Activated CD4-positive, CD25-positive, alpha-beta regulatory T cell treated with anti-CD3 and anti-CD28 coated beads, Interleukin-2, amount 50 U/mL, for 72 hours (primary cell): ENCODE results near the gene NEK10.
"Not testable (repeated sequence)": the region's sequence is repeated elsewhere in the genome, so short reads cannot be mapped to it uniquely, and the experiment has no call there.

ENCODE experiments used
- DNase-seq: peaks from one replicate; pipeline ENCODE4 v3.0.0; 2021

Gene NEK10

DNA sequence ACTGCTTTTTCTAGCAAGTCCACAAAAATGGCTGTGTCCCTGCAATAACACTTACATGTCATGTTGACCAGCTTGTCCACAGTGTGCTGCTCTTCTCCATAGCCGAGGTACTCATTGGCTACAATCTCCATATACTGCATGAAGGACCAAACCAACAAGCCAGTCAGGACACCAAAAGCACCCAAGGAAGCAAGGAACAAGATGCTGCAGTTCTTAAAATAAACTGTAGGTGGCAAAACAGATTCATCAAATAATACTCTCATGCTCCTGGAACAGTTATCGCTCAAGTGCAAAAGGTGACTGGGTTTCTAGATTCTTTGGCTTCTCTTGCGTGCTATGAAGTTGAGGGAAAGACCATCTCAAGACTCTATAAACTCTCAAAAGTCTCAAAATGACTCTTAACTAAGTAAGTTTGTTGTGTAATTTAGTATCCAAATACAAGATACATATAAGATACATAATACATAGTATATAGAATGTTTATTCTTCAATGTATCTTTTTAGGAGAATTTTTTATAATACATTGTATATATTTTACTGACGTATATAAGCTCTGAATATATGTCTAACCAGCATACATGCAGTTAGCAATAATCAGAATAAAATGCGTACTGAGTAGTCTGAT is 57.0 kb downstream of the NEK10 start:
- no peak for DNase-seq

DNA sequence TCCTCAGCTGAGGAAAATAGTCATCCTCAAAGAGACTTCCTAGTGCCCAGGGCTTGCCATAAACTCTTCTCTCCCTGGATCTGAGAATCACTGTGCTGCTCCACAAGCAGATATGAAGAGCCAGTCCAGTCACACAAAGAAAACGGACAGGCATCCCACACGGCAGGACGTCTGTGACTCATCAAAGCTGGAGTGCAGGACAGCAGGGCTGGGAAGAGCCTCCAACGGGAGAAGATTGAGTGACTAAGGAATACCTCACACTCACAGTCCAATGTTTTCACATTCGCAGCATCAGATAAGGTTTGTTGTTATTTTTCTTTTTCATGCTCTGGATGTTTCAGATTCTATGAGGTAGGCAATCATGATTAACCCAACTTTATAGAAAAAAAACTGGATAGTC is 57.8 kb downstream of the NEK10 start:
- no peak for DNase-seq

DNA sequence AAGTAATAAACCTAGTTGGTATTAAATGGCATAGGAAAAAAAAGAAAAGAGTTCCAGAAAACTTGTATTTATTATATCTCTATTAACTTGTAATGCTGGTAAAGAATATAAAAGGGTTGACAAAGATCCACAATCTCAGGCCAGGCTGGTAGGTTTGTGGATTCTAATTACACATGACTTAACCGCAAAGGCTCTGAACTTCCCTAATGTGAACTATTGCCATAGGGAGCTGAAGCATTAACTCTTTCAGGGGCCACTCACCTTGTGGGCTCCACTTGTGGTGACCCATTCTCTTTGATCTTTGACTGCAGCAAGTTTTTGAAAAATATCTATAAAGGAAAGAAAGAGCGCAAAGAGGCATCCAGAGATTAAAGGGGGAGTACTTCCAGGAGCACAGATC is 58.5 kb downstream of the NEK10 start:
- DNase-seq: no peak

DNA sequence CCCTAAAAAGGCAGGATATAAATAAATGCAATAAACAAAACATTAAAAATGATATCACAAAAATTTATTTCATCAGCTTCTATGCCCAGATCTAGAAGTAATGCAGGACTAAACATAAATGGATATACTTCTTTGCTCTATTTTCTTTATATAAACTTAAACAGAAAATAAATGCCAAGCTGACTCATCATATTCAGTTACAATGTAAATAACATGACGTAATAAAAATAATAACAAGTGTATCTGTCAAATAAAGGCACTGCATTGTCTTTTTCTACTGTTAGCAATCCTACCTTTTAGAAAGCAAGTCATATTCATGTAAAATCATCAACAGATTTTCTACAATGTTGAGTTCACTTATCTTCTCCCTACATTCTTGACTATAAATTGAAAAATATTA is 61.6 kb downstream of the NEK10 start:
- no peak for DNase-seq

DNA sequence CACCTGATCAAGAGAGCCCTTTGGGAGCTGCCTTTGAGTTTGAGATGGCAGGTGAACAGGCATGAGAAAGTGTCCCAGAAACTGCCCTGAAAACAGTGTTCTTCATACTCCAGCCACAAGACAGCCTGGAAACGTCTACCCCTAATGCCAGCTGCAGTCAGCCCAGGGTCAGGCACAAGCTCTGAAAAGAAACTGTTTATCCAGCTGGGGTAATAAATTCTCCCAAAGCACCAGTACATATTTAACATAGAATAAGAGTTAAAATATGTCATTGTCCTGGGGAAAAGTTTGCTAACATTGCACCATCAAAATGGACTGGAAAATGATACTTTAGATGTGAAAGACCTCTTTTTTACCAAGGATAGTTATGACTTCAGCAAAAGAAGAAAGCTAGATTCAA is 66.3 kb downstream of the NEK10 start:
- DNase-seq: no peak

DNA sequence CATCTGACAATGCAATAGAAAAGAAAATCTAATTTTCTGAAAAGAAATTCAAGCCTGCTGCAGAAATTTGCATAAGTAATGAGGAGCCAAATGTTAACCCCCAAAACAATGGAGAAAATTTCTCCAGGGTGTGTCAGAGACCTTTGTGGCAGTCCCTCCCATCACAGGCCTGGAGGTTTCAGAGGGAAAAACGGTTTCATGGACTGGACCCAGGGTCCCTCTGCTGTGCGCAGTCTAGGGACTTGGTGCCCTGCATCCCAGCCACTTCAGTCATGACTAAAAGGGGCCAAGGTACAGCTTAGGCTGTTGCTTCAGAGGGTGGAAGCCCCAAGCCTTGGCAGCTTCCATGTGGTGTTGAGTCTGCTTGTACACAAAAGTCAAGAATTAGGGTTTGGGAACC is 70.2 kb downstream of the NEK10 start:
- DNase-seq: not testable (repeated sequence)

DNA sequence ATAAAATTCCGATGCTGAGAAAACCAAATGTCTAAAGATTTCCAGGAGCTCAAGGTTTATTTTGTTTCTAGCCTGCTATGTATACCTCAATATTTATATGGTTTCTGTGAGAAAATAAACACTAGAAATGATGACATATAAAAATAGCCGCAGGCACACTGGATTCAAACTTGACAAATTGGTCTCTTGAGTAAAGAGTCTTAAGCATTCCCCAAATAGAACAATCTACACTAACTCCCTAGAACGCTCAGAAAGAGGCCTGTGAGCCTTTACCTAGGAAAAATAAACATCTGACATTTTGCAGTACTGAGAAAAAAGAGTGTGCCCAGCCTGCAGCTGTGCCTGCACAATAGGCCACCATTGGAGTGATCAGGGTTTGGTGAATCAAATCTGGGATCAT is 75.2 kb downstream of the NEK10 start:
- no peak for DNase-seq

DNA sequence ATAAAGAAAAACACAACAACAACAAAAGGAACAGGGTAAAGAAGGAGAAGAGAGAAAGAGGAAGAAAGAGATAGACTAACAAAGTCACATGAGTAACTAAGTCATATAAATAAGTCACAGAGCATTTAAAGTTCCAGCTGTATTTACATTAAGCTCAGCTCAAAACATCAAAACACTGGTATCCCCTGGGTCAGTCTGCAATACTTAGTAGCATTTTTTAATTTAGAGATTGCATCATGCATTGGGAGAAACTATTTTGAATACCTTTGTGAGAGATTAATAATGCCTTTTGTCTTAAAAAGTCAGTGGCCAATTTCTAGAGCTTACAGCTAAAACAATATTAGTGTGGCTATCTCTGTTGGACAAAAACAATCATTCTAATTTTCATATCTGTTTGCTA is 78.4 kb downstream of the NEK10 start:
- DNase-seq: no peak

DNA sequence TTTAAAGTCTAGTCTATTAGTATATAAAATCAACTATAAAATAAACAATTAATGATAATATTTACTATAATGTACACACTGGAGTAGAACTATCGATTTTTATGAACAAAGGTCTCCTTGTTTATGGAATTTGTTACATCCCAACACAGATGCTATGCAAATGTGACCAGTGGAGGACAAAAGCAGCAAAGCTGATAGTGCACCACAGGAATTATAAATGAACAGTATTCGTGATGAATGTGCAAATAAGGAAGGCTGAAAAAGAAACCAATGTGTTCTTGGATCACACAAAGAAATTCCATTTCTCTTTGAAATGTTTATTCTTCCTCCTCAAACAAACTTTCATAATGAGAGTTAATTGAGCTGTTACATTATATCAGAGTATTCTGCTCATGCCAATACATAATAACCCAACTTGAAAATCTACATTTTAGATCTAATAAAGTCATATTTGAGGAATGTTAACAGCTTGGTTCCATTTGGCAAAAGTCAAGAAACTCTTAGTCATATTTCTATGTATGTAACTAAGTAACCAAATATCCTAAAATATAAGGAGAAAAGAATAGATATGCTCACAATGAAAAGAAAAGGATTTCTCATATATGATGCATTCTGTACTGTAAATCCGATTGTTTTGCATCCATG is 79.3 kb downstream of the NEK10 start:
- DNase-seq: no peak

DNA sequence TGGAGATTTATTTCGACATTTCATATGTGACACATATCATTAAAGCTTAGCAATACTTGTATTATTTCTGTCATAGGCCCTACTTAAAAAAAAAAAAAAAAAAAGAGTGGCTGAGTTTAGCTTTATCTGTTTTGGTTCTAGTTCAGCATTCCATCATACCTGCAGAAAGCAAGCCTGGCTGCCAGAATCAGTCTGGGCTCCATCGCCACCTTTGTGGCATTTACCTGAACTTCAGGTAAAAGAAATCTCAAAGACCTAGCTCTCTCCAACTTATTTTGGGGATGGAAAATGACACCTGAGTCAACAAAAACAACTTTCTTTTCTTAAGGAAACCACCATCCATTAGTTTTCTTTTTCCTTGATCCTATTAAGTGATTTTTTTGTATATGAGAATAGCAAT is 82.1 kb downstream of the NEK10 start:
- no peak for DNase-seq

DNA sequence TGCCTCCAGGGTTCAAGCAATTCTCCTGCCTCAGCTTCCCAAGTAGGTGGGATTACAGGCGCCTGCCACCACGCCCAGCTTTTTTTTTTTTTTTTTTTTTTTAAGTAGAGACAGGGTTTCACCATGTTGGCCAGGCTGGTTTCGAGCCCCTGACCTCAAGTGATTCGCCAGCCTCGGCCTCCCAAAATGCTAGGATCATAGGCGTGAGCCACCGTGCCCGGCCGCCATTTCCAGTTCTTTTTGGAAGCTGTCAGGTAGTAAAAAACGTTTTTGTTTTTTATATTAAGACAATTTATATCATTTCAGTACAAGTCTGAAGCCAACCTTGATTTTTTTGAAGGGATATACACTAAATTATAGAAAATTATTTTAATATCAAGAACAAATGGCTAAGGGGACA is 82.7 kb downstream of the NEK10 start:
- DNase-seq: not testable (repeated sequence)

DNA sequence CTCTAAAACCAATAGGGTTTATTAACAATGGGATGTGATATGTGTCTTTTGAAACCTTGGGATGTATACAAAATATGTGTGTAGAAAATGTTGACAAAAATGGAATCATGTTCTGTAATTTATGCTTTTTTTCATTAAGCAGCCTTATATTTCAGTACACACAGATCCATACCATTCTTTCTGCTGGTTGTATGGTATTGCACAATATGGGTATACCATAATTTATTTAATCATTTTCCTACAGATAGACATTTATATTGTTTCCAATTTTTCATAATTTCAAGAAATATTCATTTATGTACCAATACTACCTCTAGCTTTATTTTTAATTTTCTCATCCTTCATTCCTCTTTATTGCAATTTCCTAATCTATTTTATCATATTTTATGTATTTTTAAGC is 83.5 kb downstream of the NEK10 start:
- no peak for DNase-seq

DNA sequence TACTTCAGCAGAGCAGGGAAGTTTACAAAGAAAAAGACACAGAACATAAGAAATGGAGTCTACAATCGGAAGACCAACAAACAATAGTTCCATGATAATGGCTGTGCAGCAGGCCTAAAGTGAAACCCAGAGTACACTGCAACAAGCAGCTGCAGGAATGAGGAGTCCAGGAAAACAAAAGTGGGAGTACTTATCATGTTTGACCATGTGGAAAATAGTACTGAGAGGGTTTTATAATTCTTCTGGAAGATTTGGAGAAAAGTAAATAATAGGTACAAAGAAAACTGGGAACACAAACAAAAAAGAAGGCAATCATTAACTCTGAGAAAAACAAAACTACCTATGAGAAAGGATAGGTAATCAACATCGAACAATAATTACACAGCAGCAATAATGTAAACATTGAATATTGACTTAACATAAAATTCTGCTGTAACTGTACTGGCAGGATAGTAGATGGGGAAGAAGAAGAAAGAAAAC is 87.5 kb downstream of the NEK10 start:
- DNase-seq: no peak

DNA sequence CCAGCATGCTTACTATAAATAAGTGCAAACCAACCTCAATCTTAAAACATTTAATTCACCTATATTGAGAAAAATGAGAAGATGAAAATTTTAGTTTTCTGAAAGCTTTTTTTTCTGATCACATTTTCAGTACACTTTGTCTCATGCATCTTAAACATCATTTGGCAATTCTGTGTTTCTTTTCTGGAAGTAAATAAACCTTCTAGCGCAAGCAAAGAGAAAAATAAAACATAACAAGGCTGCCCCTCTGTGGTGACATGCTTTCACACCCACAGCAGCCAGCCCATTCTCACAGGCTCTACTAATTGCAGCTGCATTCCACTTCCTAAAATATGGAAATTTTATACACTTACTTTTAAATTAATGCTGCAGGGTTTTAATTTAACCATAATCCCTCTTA is 90.1 kb downstream of the NEK10 start:
- no peak for DNase-seq

DNA sequence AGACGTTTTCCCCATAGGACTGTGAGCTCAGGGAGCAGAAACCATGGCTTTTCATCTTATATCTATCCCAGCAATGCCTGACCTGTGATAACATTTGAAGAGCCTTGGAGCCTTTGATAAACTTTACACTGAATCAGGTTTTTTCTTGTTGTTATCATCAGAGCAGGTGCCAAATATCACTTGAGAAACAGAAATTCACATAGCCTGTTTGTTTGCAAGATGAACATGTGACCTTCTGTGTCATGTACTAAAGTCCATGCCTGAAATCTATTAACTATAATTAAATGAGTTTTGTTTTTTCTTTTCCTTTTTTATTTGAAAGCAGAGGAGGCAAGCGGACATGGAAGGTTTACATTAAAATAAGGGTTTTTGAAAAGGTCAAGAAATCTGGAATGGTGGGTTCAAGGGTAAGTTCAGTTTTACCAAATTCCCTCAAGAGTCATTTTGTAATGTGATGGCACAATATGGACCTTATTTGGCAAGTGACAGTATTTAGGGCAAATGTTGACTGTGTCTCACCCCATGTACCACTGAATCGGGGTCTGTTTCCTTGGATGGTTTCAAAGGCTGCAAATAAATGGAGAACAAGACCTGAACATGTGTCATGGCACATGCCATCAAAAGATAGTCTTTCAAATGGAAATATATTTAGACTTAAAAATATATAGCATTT is 90.7 kb downstream of the NEK10 start:
- DNase-seq: no peak

DNA sequence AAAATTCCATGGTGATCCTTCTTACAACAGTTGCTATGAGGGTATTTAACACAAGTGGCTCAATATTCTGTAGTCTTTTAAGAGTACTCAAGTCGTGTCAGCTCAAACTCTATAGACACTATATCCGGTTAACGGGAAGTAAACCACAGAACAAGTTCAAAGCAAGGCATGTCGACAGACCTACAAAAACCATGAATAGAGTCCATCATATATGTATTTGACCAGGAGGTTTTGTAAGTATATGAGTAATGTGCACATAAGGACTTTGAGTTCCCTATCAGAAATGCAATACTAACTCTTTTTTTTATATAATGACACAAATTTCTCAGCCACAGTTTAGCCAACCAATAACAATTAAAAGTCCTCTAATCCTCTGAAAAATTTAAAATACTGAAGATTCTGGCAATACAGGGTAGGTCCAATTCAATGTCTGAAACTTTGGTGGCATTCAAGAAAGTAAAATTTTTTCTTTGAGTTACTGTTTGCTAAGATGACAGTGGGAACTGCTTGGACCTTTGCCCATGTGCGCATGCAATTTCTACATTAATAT is 93.7 kb downstream of the NEK10 start:
- no peak for DNase-seq

DNA sequence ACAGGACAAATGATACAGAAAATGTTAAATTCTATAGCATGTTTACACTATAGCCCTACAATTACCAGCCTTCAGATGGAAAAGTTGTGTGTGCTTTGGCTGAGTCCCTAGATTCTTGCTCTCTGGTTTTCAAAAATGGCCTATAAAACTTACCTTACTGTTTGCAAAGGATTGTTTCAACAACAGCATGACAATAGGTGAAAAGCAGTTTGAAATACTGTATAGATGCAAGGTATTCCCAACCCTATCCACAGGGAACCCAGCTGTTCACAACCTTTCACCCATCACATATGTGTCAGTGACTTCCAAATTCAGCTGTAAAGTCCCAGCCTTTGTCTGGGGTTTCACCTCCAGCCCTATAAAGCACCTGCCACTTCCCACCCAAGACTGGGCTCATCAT is 97.3 kb downstream of the NEK10 start:
- no peak for DNase-seq

DNA sequence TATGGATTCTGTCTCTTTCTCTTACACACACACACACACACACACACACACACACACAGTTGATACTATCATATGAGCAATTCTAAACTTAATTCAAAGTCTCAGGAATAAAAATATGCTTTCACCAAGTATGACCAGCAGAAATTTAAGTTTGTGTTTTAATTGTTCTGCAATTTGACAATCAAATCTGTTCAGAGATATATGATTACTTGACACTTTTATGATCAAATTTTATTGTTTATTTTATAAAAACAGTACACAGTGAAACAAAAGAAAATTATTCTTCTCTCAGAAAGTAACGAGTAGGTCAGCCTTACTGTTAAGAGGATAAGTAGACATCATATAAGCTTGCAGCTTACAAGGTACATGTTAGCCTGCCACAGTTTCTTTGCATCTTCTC is 114.3 kb downstream of the NEK10 start:
- no peak for DNase-seq

DNA sequence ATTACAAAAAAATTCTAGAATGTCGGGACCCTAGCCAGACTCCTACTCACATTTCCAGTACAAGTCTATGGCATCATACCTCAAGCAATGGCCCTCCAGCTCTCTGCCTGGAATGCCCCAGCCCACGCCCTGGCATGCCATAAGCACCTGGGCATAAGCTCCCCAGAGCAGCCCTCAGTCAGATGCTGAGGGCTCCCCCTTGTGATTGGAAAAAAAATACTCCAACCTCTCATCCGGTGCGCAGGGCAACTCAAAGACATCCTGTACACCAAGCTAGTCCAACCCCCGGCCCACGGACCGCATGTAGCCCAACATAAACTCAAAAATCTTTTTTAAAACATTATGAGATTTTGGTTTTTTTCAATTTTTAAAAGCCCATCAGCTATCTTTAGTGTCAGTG is 115.4 kb downstream of the NEK10 start:
- no peak for DNase-seq

DNA sequence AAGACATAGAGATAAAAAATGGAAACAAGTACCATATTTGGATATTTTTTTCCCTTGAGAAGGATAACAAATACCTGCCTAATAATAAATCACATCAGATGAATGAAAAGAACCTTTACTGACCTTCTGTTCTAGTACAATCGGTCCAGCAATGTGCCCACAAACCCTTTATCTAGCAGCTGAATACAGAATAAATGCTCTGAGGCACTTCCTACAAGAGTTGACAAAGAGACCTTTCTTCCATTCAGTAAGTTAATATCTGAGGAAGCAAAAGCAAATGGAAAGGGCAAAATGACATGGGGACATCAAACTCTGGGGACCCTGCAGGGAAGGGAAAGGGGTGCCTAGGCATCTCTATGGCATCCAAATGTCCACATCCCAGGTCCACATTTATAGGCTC is 115.8 kb downstream of the NEK10 start:
- no peak for DNase-seq

DNA sequence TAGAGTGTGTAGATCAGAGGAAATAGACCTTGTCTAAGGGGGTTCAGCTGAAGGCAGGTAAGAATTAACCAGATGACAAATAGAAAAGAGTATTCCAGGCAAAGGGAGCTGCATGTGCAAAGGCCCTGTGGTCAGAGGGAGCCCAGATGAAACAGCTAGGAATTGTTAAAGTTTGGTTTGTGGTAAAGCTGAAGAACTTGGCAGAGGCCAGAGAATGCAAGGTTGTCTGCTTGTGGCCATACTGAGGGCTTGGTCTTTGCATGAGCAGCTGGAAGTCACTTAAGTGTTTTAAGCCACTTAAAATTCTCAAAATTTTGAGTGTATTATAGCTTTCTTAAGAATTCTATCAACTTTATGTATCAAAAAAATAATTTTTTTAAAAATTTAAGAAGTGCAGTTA is 116.5 kb downstream of the NEK10 start:
- no peak for DNase-seq

DNA sequence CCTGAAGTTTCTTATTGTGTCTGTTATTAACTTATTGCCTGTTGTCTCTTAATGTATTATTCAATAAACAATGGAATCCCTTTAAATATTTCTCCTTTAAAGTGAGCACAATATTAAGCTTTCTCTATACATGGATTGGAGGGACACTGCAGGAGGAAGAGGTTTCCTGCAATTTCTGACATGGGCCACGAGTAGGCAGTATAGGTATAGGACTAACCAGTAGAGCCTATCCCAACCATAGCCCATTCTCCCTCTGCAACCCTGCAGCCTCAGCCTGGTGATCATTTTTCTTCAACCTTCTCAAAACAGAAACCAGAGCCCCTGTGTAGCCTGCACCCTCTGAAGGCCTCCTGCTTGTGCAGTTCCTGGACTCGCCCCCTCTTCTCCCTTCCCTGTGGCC is 124.8 kb downstream of the NEK10 start:
- DNase-seq: no peak

DNA sequence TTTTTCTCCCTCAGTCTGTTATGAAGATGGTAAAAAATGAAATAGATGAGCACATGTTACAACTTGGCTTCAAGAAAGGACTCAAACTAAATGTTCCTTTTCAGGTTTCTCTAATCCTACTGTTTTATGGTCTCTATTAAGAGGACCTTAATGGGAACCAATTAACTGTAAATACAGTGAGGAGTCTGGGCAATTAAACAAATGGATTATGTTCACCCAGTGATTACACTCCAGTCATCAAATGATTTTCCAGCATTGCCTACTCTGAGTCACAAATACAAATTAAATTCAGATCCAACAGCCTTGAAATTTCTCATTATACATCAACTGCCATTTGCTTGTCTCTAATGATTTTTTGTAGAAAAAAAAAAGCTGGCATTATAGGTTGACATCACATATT is 129.2 kb downstream of the NEK10 start:
- no peak for DNase-seq

DNA sequence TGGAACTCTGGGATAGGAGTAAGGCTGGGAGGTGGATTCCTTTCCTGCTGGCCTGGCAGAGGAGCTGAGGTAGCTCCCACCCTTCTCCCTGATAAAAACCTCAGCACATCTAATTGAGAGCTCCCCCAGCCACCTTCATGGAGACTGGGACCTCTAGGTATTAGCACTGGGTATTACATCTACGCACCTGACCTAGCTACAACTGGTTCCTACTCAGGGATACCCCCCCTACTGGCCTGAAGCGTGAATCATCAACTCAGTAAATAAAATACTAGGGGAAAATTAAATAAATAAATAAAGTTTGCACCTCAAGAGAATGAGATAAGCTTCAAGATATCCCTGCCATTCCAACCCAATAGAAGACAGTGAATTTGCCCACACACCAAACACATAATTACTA is 140.4 kb downstream of the NEK10 start:
- no peak for DNase-seq
